Measurements from ENCODE around the gene CD207. TPM values are rescaled to one million over a fixed set of nuclear protein-coding genes. Genes with fewer than 3 reads are reported as not detected.
"Not testable (repeated sequence)": the region's sequence is repeated elsewhere in the genome, so short reads cannot be mapped to it uniquely, and the experiment has no call there.

Gene CD207
- total RNA-seq, 4 donors from 2014 or later: 0.35 to 2.5 (median 1.1) TPM; not detected in 1

DNA sequence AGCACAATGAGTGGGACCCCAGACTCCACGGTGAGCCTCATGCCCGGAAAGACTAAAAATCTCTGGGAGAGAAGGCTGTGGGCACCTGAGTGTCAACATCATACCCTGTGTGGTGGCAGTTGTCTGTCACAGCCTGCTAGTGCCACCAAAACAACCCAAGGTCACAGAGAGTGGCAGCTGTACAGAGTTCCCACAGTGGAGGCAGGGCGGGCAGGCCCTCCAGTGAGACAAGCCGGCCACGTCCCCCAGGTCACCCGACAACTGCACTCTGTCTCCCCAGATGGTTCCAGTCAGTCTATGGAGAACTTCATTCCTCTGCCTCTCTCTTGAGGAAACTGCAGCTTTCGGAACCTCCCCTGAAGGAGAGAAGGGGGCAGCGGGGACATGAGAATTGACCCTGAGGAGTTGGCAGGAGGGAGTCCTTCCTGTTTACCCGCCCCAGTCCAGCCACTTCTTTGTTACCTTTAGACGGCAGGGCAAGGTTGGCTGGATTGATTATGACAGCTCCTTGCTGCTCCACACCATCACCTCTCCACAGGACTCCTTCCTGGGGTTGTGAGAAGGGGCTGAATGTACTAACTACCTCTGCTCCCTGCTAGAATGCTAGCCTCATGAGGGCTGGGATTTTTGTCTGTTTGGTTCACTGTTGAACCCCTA lies 33.9 kb downstream of the CD207 start:
- TF ChIP-seq POLR2A (IDR thresholded peaks at IDR 0.05) (no peak), CTCF (IDR thresholded peaks at IDR 0.05) (no peak)
- Histone ChIP-seq H3K9me3 (no peaks in the 10 kb centered on the region), H3K4me3 (no peak overlapping the region), H3K4me1 (no peaks in the 10 kb centered on the region), H3K36me3 (no peaks in the 10 kb centered on the region), H3K27ac (no peak overlapping the region), H3K27me3 (peaks cover 0 to 26% (median 0%) of the 10 kb centered on the region in 4 donors)
- no peak for DNase-seq
- intact Hi-C loops (cut with DNase I): no loop called here
- WGBS, 2 donors: 64 to 74% methylated on average over 5 of the region's 10 CpGs

GRCh38 chr2:70799706-70800105 lies 35.9 kb downstream of the CD207 start:
- TF ChIP-seq POLR2A (IDR thresholded peaks at IDR 0.05): no peak
- Histone ChIP-seq H3K36me3 (no peaks in the 10 kb centered on the region), H3K4me3 (no peak overlapping the region), H3K9me3 (no peaks in the 10 kb centered on the region), H3K4me1 (no peaks in the 10 kb centered on the region), H3K27ac (no peak overlapping the region), H3K27me3 (peaks cover 0 to 36% (median 0%) of the 10 kb centered on the region in 4 donors)
- whole genome bisulfite sequencing, 2 donors: 64 to 86% methylated on average over 1 to 2 of the region's 2 CpGs
- DNase-seq: no peak
- intact Hi-C loops (cut with DNase I): no loop called here

GRCh38 chr2:70797996-70798395 lies 37.6 kb downstream of the CD207 start:
- WGBS, 2 donors: 58 to 72% methylated on average over 3 of the region's 3 CpGs
- H3K36me3 ChIP-seq; H3K27ac ChIP-seq; H3K9me3 ChIP-seq; DNase-seq; H3K4me1 ChIP-seq; H3K4me3 ChIP-seq; intact Hi-C loops (cut with DNase I): not testable (repeated sequence)
- peaks cover 0 to 53% (median 0%) of the 10 kb centered on the region in 4 donors for H3K27me3 ChIP-seq

- no peak for TF ChIP-seq CTCF (IDR thresholded peaks at IDR 0.05)
- TF ChIP-seq POLR2A (IDR thresholded peaks at IDR 0.05): no peak
- DNase-seq: no peak
- intact Hi-C loops (cut with DNase I): no loop called here
Measured at GRCh38 chr2:70797506-70797905, 38.1 kb downstream of the CD207 start.

GRCh38 chr2:70796262-70796661 lies 39.4 kb downstream of the CD207 start:
- 33% methylated on average over 1 of the region's 1 CpG; no CpG with 5 or more reads in 1 of the 2 donors for WGBS, 2 donors
- DNase-seq: no peak
- Histone ChIP-seq H3K27ac (no peak overlapping the region), H3K36me3 (no peaks in the 10 kb centered on the region), H3K4me1 (no peaks in the 10 kb centered on the region), H3K4me3 (no peak overlapping the region), H3K9me3 (no peaks in the 10 kb centered on the region), H3K27me3 (peaks cover 0 to 62% (median 2%) of the 10 kb centered on the region in 4 donors)
- intact Hi-C loops (cut with DNase I): no loop called here
- no peak for TF ChIP-seq POLR2A (IDR thresholded peaks at IDR 0.05)
- TF ChIP-seq CTCF (IDR thresholded peaks at IDR 0.05): no peak

More at GRCh38 chr2:70797506-70797905, 38.1 kb downstream of the CD207 start:
- Histone ChIP-seq H3K9me3 (no peaks in the 10 kb centered on the region), H3K27ac (no peak overlapping the region), H3K4me3 (no peak overlapping the region), H3K27me3 (peaks cover 0 to 56% (median 0%) of the 10 kb centered on the region in 4 donors), H3K36me3 (no peaks in the 10 kb centered on the region), H3K4me1 (no peaks in the 10 kb centered on the region)
- WGBS, 2 donors: 39 to 42% methylated on average over 2 of the region's 2 CpGs

- H3K4me1 ChIP-seq: peaks cover 0 to 5% (median 4%) of the 10 kb centered on the region in 3 donors
- no peak overlapping the region for H3K27ac ChIP-seq
- H3K9me3 ChIP-seq: no peaks in the 10 kb centered on the region
- intact Hi-C loops (cut with DNase I): no loop called here
- no peak for DNase-seq
- no peak for TF ChIP-seq POLR2A (IDR thresholded peaks at IDR 0.05)
- TF ChIP-seq CTCF (IDR thresholded peaks at IDR 0.05): no peak
- 56 to 70% methylated on average over 4 of the region's 4 CpGs for WGBS, 2 donors
- H3K27me3 ChIP-seq: peaks cover 0 to 70% (median 10%) of the 10 kb centered on the region in 4 donors
- H3K36me3 ChIP-seq: no peaks in the 10 kb centered on the region
- no peak overlapping the region for H3K4me3 ChIP-seq
Measured at GRCh38 chr2:70795164-70795995, 40.2 kb downstream of the CD207 start.

Measured in esophagus squamous epithelium (tissue), 5 donors.